Lung microvascular endothelial cell (primary cell): Measurements from ENCODE around the gene SDK1. TPM values are rescaled to one million over a fixed set of nuclear protein-coding genes. Genes with fewer than 3 reads are reported as not detected.
"Not testable (repeated sequence)": the region's sequence is repeated elsewhere in the genome, so short reads cannot be mapped to it uniquely, and the experiment has no call there.

Experiments
- DNase-seq, 2 donors: peaks; one replicate each; pipeline versions ENCODE4 v3.0.0 to v3.0.0-alpha.2; 2010; ENCODE audit warnings: low read depth in 2 of 2
- total RNA-seq: library from RNA; depleted of rRNA; stranded (reverse); fragments of >200 nt; gene quantifications from 2 replicates; pipeline ENCODE4 v1.2.1, GENCODE V29; 2014

The SDK1 gene
- total RNA-seq, 1 donor from 2014 or later: 0.79 TPM

GRCh38 chr7:4260867-4261600 is 960.0 kb downstream of the SDK1 start:
- no peak for DNase-seq

GRCh38 chr7:4261601-4261960 is 960.5 kb downstream of the SDK1 start:
- DNase-seq: no peak

GRCh38 chr7:4264206-4264605 is 963.2 kb downstream of the SDK1 start:
- not testable (repeated sequence) for DNase-seq

GRCh38 chr7:4265066-4265465 is 964.0 kb downstream of the SDK1 start:
- DNase-seq: no peak

- DNase-seq: no peak
These were observed 964.6 kb downstream of the SDK1 start for GRCh38 chr7:4265676-4266075.

- DNase-seq: no peak
These were observed 965.4 kb downstream of the SDK1 start for GRCh38 chr7:4266270-4267040.

- no peak for DNase-seq
These were observed 966.4 kb downstream of the SDK1 start for GRCh38 chr7:4267341-4268039.

- DNase-seq: no peak
These were observed 967.3 kb downstream of the SDK1 start for GRCh38 chr7:4268040-4268965.

GRCh38 chr7:4269086-4269485 is 968.0 kb downstream of the SDK1 start:
- DNase-seq: no peak

- DNase-seq: no peak
These were observed 968.7 kb downstream of the SDK1 start for GRCh38 chr7:4269746-4270145.

- no peak for DNase-seq
These were observed 969.2 kb downstream of the SDK1 start for GRCh38 chr7:4270268-4270667.

GRCh38 chr7:4270941-4271715 is 970.1 kb downstream of the SDK1 start:
- no peak for DNase-seq

GRCh38 chr7:4271716-4272015 is 970.6 kb downstream of the SDK1 start:
- no peak for DNase-seq

- no peak for DNase-seq
These were observed 971.1 kb downstream of the SDK1 start for GRCh38 chr7:4272141-4272540.

GRCh38 chr7:4273566-4274230 is 972.6 kb downstream of the SDK1 start:
- no peak for DNase-seq

- no peak for DNase-seq
These were observed 973.2 kb downstream of the SDK1 start for GRCh38 chr7:4274286-4274685.

GRCh38 chr7:4277936-4278335 is 976.9 kb downstream of the SDK1 start:
- DNase-seq: no peak

- DNase-seq: no peak
These were observed 978.2 kb downstream of the SDK1 start for GRCh38 chr7:4279216-4279615.

GRCh38 chr7:4281231-4281993 is 980.4 kb downstream of the SDK1 start:
- no peak for DNase-seq
